ENCODE measurements around the gene C14orf93.
"Not testable (repeated sequence)": the region's sequence is repeated elsewhere in the genome, so short reads cannot be mapped to it uniquely, and the experiment has no call there.

C14orf93 gene

DNA sequence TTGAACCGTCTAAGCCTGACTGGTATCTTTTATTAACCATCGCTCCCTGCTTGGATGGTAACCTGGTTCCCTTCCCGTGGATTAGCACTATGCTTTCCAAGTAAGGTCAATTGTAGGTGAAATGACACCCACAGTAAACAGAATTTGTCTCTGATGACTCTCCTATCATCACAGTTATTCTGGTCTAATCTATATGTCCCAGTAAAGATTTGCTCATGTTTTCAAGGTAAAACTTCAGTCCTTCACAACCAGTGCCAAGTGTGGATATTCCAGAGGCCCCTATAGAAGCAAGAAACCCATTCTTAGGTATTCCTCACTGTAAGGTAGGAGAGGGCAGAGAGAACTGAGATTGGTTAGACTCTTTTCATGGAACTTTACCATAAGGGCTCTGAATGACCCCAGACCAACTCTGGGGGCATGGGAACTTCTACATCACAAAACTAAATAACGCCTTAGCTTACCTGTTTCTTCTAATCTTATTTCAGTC, 43.1 kb downstream of the C14orf93 start:
- DNase-seq, result no peak

DNA sequence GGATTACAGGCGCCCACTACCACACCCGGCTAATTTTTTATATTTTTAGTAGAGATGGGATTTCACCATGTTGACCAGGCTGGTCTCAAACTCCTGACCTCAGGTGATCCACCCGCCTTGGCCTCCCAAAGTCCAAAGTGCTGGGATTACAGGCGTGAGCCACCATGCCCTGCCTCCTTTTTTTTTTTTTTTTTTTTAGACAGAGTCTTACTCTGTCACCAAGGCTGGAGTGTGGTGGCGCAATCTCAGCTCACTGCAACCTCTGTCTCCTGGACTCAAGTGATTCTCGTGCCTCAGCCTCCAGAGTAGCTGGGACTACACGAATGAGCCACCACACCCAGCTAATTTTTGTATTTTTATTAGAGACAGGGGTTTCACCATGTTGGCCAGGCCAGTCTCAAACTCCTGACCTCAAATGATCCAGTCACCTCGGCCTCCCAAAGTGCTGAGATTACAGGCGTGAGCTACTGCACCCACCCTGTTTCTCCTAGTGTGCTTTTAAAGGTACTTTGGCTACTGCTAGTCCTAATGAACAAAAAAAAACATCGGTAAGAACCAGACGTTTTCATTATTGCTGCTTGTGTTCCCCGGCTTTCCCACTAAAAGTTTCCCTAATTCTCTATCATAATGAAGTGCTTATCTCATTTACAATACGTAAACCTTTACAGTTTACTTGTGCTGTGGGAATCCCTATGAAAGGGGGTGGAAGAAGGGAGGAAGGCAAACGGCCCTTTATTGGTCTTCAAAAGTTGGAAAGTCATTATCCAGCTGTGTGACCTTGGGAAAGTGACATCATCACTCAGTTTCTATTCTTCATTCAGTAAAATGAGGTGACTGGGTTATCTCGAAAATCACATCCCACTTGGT, 43.8 kb downstream of the C14orf93 start:
- DNase-seq, result not testable (repeated sequence)

- DNase-seq, result no peak
These were observed 47.8 kb downstream of the C14orf93 start for GRCh38 chr14:22962061-22962676.

- no peak for DNase-seq
These were observed 54.0 kb downstream of the C14orf93 start for GRCh38 chr14:22955702-22956569.

GRCh38 chr14:22952418-22952817, 57.5 kb downstream of the C14orf93 start:
- DNase-seq, result no peak

DNA sequence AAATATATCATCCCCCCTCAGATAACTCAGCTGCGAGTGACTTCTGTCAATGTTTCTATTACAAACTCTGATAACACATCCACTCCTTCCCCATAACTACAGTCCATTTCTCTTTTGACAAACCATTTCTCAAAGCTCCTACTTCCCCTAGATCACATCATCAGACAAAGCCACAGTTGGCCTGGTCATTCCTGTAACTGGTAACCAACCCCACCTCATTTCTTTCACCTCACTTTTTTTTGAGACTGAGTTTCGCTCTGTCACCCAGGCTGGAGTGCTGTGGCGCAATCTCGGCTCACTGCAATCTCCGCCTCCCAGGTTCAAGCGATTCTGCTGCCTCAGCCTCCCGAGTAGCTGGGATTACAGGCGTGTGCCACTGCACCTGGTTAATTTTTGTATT, 58.1 kb downstream of the C14orf93 start:
- DNase-seq, result not testable (repeated sequence)

GRCh38 chr14:22945642-22946041, 64.3 kb downstream of the C14orf93 start:
- DNase-seq, result no peak

GRCh38 chr14:22939684-22940083, 70.3 kb downstream of the C14orf93 start:
- no peak for DNase-seq

Measured in GF-D8 (cell line).